ENCODE data around the gene KNL1. TPM values are rescaled to one million over a fixed set of nuclear protein-coding genes. Genes with fewer than 3 reads are reported as not detected.

Gene KNL1
- total and polyA plus RNA-seq, 10 of the 15 experiments (the other 5 are each of a cell fraction or from before 2014, with no cell fraction given), result 10.9 to 55.5 (median 28.4) TPM

- TF ChIP-seq SREBF1 (IDR thresholded peaks at IDR 0.05; ENCODE audit: low read length), result no peak; the same call in 1 of the 2 replicates
- peak; percentile 100 for TF ChIP-seq ZNF24 (IDR thresholded peaks at IDR 0.05)
- no peak for TF ChIP-seq MEF2B (IDR thresholded peaks at IDR 0.05; ENCODE audit: partially characterized antibody, poor library complexity, severe bottlenecking)
- peak; percentile 81 for TF ChIP-seq RUNX3 (IDR thresholded peaks at IDR 0.05; ENCODE audit: low read length)
- peak; percentile 100 for TF ChIP-seq SIN3A (IDR thresholded peaks at IDR 0.05; ENCODE audit: low read depth, low read length)
- TF ChIP-seq NR2C2 (IDR thresholded peaks at IDR 0.05; ENCODE audit: borderline replicate concordance, control insufficient read depth, insufficient read length, low read depth), result no peak
- no peak for TF ChIP-seq CHD4 (IDR thresholded peaks at IDR 0.05)
- TF ChIP-seq ZNF274 (IDR thresholded peaks at IDR 0.05; ENCODE audit: insufficient read depth, insufficient read length), result no peak
- TF ChIP-seq SKIL (IDR thresholded peaks at IDR 0.05; ENCODE audit: low read depth, poor library complexity, severe bottlenecking), result peak; percentile 85
- no peak for TF ChIP-seq MTA2 (IDR thresholded peaks at IDR 0.05; ENCODE audit: low read depth)
- TF ChIP-seq ETV6 (conservative IDR thresholded peaks at IDR 0.05 in 1 of 2, IDR thresholded peaks at IDR 0.05 in 1 of 2; ENCODE audit: borderline replicate concordance in 1 of 2, low read depth in 1 of 2), result no peak
- TF ChIP-seq NBN (IDR thresholded peaks at IDR 0.05), result peak; percentile 84
- no peak for TF ChIP-seq CBX3 (IDR thresholded peaks at IDR 0.05; ENCODE audit: borderline replicate concordance, low read depth)
- TF ChIP-seq E4F1 (IDR thresholded peaks at IDR 0.05; ENCODE audit: borderline replicate concordance, partially characterized antibody), result peak; percentile 29
- TF ChIP-seq CBX5 (IDR thresholded peaks at IDR 0.05; ENCODE audit: low read depth), result no peak
- peak; percentile 98 for TF ChIP-seq TARDBP (IDR thresholded peaks at IDR 0.05; ENCODE audit: borderline replicate concordance)
- 0 out of 2 replicates have a peak, but pooled peaks have one; percentile 49 for TF ChIP-seq ZBED1 (IDR thresholded peaks at IDR 0.05; ENCODE audit: borderline replicate concordance)
- no peak for TF ChIP-seq STAT3 (IDR thresholded peaks at IDR 0.05; ENCODE audit: low read depth, low read length)
- no peak for TF ChIP-seq PBX3 (IDR thresholded peaks at IDR 0.05; ENCODE audit: insufficient replicate concordance, low read depth, low read length)
- TF ChIP-seq ELK1 (IDR thresholded peaks at IDR 0.05; ENCODE audit: low read depth, low read length), result no peak
Measured at GRCh38 chr15:40593588-40594428, at the start of gene KNL1 (continued).

Data from GM12878 (cell line).